Tibial nerve (tissue), 4 donors: ENCODE measurements around the gene PROM2. TPM values are rescaled to one million over a fixed set of nuclear protein-coding genes. Genes with fewer than 3 reads are reported as not detected.

Experiments
- DNase-seq, 2 donors: peaks; one replicate each; pipeline ENCODE4 v3.0.0-alpha.2; 2019; ENCODE audit warnings: low spot score in 2 of 2
- H3K27ac ChIP-seq, 4 donors: fragments of 200-600 bp; sonication (generic) in 3 of 4; one replicate each; pipeline ENCODE4 v1.5.1; 2017 to 2019; ENCODE audit warnings: mild to moderate bottlenecking in 1 of 4
- H3K27me3 ChIP-seq, 2 donors: fragments of 200-600 bp; sonication (generic) in 1 of 2; one replicate each; pipeline versions ENCODE4 v1.5.1 to v1.6.0; 2017 to 2019
- H3K36me3 ChIP-seq, 3 donors: fragments of 200-600 bp; sonication (generic); one replicate each; pipeline ENCODE4 v1.5.1; 2018 to 2019
- H3K4me1 ChIP-seq, 4 donors: fragments of 200-600 bp; sonication (generic) in 3 of 4; one replicate each; pipeline ENCODE4 v1.5.1; 2017 to 2019
- H3K4me3 ChIP-seq, 4 donors: fragments of 200-600 bp; sonication (generic) in 3 of 4; one replicate each; pipeline ENCODE4 v1.5.1; 2017 to 2019; ENCODE audit warnings: mild to moderate bottlenecking in 1 of 4, moderate library complexity in 1 of 4
- H3K9me3 ChIP-seq, 4 donors: fragments of 200-600 bp; sonication (generic) in 3 of 4; one replicate each; pipeline ENCODE4 v1.5.1; 2017 to 2019
- EP300 ChIP-seq, 2 donors: sonication (generic); formaldehyde crosslinking; IDR thresholded peaks; one replicate each; pipeline ENCODE4 v1.6.1; 2017; ENCODE audit warnings: antibody characterized with exemption in 2 of 2, mild to moderate bottlenecking in 1 of 2
- POLR2A ChIP-seq, 2 donors: fragments of 450-650 bp; IDR thresholded peaks; one replicate each; pipeline ENCODE4 v1.6.1; 2017; ENCODE audit warnings: antibody characterized with exemption in 2 of 2, mild to moderate bottlenecking in 2 of 2, moderate library complexity in 2 of 2
- WGBS, 2 donors: methylation state at CpG; one replicate each; pipeline ENCODE4 v1.1.5; 2018; 5-methylcytosine and 5-hydroxymethylcytosine counted together
- total RNA-seq, 4 donors: library from RNA; depleted of rRNA; stranded (reverse); fragments of >200 nt; gene quantifications; one replicate each; pipeline ENCODE4 v1.1.0, GENCODE V29; 2016
- TF ChIP-seq, protein P1 (sequence below), 5 experiments: fragments of 200-600 bp in 3 of 5; fragments of 450-650 bp in 2 of 5; sonication (generic) in 3 of 5; IDR thresholded peaks; one replicate each; pipeline ENCODE4 v1.5.1; 2016 to 2019; ENCODE audit warnings: antibody characterized with exemption in 5 of 5, mild to moderate bottlenecking in 3 of 5, moderate library complexity in 2 of 5

Gene PROM2
- total RNA-seq, 4 donors from 2014 or later, result 2.2 to 12.3 (median 5.3) TPM

DNA sequence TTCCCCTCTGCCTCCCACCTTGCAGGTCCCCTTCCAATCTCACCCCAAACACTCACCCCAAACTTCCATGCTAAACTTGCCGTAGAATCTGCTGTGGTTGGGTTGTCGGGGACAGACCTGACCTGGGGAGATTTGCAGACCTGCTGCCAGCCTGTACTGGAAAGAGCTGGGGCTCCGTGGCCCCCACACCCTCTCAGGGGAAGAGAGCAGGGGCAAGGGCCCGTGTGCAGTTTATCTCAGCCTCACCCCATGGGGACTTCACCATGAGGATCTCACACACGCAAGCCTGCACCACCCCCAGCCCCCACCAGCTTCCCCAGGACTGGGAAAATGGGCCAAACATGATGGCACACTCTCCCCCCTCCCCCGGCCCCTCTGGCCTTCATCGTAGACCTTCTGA is 53.6 kb downstream of the PROM2 start:
- whole genome bisulfite sequencing, 2 donors, result 65 to 70% methylated on average over 4 of the region's 7 CpGs

DNA sequence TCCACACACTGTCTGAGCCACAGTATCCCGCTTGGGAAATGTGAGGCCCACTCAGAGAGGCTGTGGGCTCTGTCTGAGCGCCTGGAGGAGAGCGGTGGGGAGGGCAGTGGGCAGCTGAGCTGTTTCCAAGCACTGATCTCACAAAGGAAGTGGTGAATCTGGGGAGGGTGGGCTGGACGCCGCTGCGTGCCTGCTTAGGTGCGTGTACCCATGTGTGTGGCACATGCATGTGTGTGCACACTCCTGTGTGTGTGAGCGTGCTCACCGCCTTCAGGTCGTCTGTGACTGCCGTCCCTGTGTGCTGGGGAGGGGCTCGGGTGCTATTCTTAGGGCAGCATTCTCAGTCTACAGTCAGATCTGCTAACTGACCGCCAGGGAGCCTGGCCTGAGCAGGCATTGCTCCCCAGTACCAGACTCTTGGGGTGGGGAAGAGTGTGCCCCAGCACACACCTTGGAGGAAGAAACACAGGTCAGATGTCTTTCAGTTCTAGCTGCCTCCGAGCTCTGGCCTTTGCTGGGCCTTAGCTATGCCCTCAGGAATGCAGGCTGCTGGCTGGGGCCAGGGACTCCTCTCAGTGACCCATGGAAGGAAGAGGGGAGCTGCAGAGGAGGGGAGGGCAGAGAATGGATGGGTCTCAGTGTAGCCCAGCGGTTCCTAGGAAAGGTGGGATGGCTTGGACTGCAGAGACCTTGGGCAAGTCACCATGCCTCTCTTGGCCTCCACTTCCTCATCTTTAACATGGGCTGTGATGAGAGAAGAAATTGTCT is 54.3 kb downstream of the PROM2 start:
- DNase-seq, result no peak
- H3K36me3 ChIP-seq, result no peaks in the 10 kb centered on the region
- no peak overlapping the region for H3K4me3 ChIP-seq
- TF ChIP-seq EP300 (IDR thresholded peaks at IDR 0.05) (no peak), POLR2A (IDR thresholded peaks at IDR 0.05) (no peak)
- TF ChIP-seq, protein P1, sequence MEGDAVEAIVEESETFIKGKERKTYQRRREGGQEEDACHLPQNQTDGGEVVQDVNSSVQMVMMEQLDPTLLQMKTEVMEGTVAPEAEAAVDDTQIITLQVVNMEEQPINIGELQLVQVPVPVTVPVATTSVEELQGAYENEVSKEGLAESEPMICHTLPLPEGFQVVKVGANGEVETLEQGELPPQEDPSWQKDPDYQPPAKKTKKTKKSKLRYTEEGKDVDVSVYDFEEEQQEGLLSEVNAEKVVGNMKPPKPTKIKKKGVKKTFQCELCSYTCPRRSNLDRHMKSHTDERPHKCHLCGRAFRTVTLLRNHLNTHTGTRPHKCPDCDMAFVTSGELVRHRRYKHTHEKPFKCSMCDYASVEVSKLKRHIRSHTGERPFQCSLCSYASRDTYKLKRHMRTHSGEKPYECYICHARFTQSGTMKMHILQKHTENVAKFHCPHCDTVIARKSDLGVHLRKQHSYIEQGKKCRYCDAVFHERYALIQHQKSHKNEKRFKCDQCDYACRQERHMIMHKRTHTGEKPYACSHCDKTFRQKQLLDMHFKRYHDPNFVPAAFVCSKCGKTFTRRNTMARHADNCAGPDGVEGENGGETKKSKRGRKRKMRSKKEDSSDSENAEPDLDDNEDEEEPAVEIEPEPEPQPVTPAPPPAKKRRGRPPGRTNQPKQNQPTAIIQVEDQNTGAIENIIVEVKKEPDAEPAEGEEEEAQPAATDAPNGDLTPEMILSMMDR (IDR thresholded peaks at IDR 0.05), result no peak
- no peaks in the 10 kb centered on the region for H3K9me3 ChIP-seq
- no peaks in the 10 kb centered on the region for H3K4me1 ChIP-seq
- 45 to 56% methylated on average over 6 to 10 of the region's 15 CpGs for WGBS, 2 donors
- H3K27me3 ChIP-seq, result no peaks in the 10 kb centered on the region
- H3K27ac ChIP-seq, result no peak overlapping the region

More for the DNA sequence above, 53.6 kb downstream of the PROM2 start:
- no peaks in the 10 kb centered on the region for H3K9me3 ChIP-seq
- H3K4me1 ChIP-seq, result no peaks in the 10 kb centered on the region
- H3K27me3 ChIP-seq, result no peaks in the 10 kb centered on the region
- TF ChIP-seq POLR2A (IDR thresholded peaks at IDR 0.05), result no peak
- TF ChIP-seq, protein P1 (IDR thresholded peaks at IDR 0.05), result no peak
- H3K4me3 ChIP-seq, result no peak overlapping the region
- no peak overlapping the region for H3K27ac ChIP-seq
- DNase-seq, result no peak
- H3K36me3 ChIP-seq, result no peaks in the 10 kb centered on the region

- H3K27ac ChIP-seq, result no peak overlapping the region
- TF ChIP-seq POLR2A (IDR thresholded peaks at IDR 0.05) (no peak), EP300 (IDR thresholded peaks at IDR 0.05) (no peak)
- TF ChIP-seq, protein P1 (IDR thresholded peaks at IDR 0.05), result no peak
- 85 to 93% methylated on average over 13 to 14 of the region's 14 CpGs for WGBS, 2 donors
Observed at GRCh38 chr2:95329401-95329800, 55.2 kb downstream of the PROM2 start.

DNA sequence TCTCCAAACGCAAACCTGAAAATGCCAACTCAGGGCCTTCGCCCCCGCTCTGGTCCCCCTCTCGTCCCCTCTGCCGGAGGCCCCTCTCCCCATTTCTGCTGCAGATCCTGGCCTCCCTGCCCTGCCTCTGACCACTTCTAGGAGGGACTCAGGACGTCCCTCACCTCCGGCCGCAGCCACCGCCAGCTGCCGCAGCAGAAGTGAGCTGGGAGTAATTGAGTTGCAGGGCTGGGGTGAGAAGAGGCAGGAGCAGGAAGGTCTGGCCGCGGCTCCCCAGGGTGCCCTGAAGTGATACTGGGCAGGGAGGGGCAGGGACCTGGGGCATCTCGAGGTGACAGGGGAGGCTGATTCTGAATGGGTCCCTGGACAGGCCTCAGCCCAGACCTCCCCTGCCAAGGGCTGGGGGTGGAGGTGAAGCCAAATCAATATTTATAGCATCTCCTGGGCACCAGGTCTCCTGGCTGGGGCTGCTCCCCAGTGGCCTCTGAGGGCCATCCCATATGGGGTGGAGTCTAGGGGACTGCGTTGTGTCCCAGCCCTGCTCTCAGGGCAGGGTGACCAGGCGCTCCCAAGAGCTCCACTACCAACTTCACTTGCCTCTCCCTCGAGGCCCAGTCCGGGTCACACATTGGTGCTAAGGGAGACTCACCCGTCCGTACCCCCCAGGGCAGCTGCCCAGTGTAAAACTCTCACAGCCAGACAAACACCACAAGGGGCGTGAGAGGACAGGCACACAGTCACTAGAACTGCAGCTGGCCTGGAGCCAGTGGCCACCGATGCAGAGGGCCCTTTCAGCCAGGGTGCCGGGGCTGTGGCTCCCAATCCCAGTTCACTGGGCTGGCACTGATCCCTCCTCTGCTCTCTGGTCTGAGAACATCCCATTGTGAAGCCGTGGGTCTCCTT is 55.9 kb downstream of the PROM2 start:
- no peaks in the 10 kb centered on the region for H3K9me3 ChIP-seq
- H3K27ac ChIP-seq, result no peak overlapping the region
- TF ChIP-seq EP300 (IDR thresholded peaks at IDR 0.05) (no peak), POLR2A (IDR thresholded peaks at IDR 0.05) (no peak)
- TF ChIP-seq, protein P1 (IDR thresholded peaks at IDR 0.05), result no peak
- no peaks in the 10 kb centered on the region for H3K4me1 ChIP-seq
- no peaks in the 10 kb centered on the region for H3K27me3 ChIP-seq
- no peaks in the 10 kb centered on the region for H3K36me3 ChIP-seq
- no peak overlapping the region for H3K4me3 ChIP-seq
- 61 to 74% methylated on average over 17 to 23 of the region's 23 CpGs for WGBS, 2 donors
- no peak for DNase-seq

More at GRCh38 chr2:95329401-95329800, 55.2 kb downstream of the PROM2 start:
- no peaks in the 10 kb centered on the region for H3K27me3 ChIP-seq
- H3K4me3 ChIP-seq, result no peak overlapping the region
- no peaks in the 10 kb centered on the region for H3K36me3 ChIP-seq
- H3K4me1 ChIP-seq, result no peaks in the 10 kb centered on the region
- no peaks in the 10 kb centered on the region for H3K9me3 ChIP-seq
- DNase-seq, result no peak
